Activated CD4-positive, CD25-positive, alpha-beta regulatory T cell treated with anti-CD3 and anti-CD28 coated beads, Interleukin-2, amount 50 U/mL, for 16 hours (primary cell): Measurements from ENCODE around the gene CCDC106.
A peak's percentile ranks its signal among the peaks of the same experiment; 100 is the strongest.

Experiments
- DNase-seq: peaks from one replicate; pipeline ENCODE4 v3.0.0-alpha.2; 2020; ENCODE audit warnings: low read depth, low spot score

The CCDC106 gene

GRCh38 chr19:55647732-55648584 lies at the start of gene CCDC106:
Gene CCDC106 (plus strand): TSS chr19:55648212. CDS start chr19:55649047, 835 bp downstream.
- DNase-seq, result no peak

- peak; percentile 83 for DNase-seq
Observed at GRCh38 chr19:55598719-55599467, 49.1 kb upstream of the CCDC106 start.

- peak; percentile 93 for DNase-seq
Observed at GRCh38 chr19:55599468-55599841, 48.6 kb upstream of the CCDC106 start, which contains the start of gene FIZ1. Gene FIZ1 (minus strand): TSS chr19:55599517. CDS start chr19:55597865, 1,652 bp downstream.

- DNase-seq, result peak; percentile 78
Observed at GRCh38 chr19:55599842-55600661, 48.0 kb upstream of the CCDC106 start, which contains the start of gene ZNF524. Gene ZNF524 (plus strand): TSS chr19:55600288. CDS start chr19:55602113, 1,825 bp downstream.

GRCh38 chr19:55600662-55601028 lies 47.4 kb upstream of the CCDC106 start:
- DNase-seq, result no peak

- DNase-seq, result no peak
Observed at GRCh38 chr19:55601084-55601483, 46.9 kb upstream of the CCDC106 start.

GRCh38 chr19:55602104-55603001 lies 45.7 kb upstream of the CCDC106 start:
- DNase-seq, result no peak

GRCh38 chr19:55603115-55603514 lies 44.9 kb upstream of the CCDC106 start:
- DNase-seq, result no peak

- no peak for DNase-seq
Observed at GRCh38 chr19:55603581-55604292, 44.3 kb upstream of the CCDC106 start.

GRCh38 chr19:55605207-55605636 lies 42.8 kb upstream of the CCDC106 start:
- peak; percentile 95 for DNase-seq

- DNase-seq, result peak; percentile 53
Observed at GRCh38 chr19:55605637-55606470, 42.2 kb upstream of the CCDC106 start, which contains the start of gene ZNF865. Gene ZNF865 (plus strand): TSS chr19:55605647. CDS start chr19:55613619, 7,972 bp downstream.

- DNase-seq, result no peak
Observed at GRCh38 chr19:55606471-55606787, 41.6 kb upstream of the CCDC106 start.

- no peak for DNase-seq
Observed at GRCh38 chr19:55606817-55607216, 41.2 kb upstream of the CCDC106 start.

GRCh38 chr19:55609326-55609725 lies 38.7 kb upstream of the CCDC106 start:
- no peak for DNase-seq

GRCh38 chr19:55611300-55611982 lies 36.6 kb upstream of the CCDC106 start:
- no peak for DNase-seq

- no peak for DNase-seq
Observed at GRCh38 chr19:55611983-55612645, 35.9 kb upstream of the CCDC106 start.

GRCh38 chr19:55613396-55613795 lies 34.6 kb upstream of the CCDC106 start:
- no peak for DNase-seq
